DMS114 treated with DMSO at 0.1 percent for 48 hours (cell line): ENCODE measurements around the gene SYT12.

ENCODE experiments used
- DNase-seq: peaks from one replicate; lab custom pipeline; 2025; ENCODE audit not compliant: unreplicated experiment; lab: John Stamatoyannopoulos, UW

Gene SYT12

GRCh38 chr11:67054836-67055523 lies 32.0 kb downstream of the SYT12 start:
- no peak for DNase-seq

DNA sequence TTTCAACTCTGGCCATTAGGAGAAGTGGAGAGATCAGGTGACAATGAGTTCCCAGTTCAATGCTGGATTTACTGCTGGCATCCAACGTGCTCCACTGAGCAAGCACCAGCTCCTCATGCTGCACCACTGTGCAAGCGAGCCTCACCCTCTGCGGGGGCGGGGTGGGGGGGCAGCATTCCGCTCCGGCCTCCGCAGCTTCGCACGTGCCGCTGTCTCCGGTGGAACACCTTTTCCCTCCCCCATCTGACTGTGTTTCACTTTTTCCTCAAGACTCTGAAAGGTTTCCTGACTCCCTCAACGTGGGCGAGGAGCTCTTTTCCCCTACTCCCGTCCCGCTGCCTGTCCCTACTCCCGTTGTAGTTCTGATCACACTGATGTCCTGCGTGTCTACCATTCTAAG lies 32.9 kb downstream of the SYT12 start:
- DNase-seq, result no peak

GRCh38 chr11:67056267-67057204 lies 33.6 kb downstream of the SYT12 start, which contains the start of gene RHOD:
Gene RHOD, plus strand, starts transcription at chr11:67056847. Its CDS starts 56 bp downstream, at chr11:67056903.
- no peak for DNase-seq

DNA sequence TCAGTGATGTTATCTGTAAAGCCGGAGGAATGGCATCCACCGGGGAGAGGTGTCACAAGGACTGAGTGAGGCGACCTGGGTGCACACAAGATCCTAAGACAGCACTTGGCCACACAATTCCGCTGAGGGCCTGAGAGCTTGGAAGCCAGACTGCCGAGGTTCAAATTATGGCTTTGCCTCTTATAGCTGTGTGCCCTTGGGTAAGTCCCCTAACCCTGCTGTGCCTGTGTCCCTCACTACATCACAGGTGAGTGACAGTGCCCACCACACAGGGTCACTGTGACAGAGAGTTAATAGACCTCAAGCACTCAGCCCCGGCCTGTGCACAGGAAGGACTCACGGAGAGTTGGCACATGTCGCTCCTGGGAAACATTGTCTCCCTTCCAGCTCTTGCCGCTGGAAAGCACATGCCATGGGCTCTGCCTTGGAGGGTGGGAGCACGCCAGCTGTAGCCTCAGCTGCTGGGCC lies 34.3 kb downstream of the SYT12 start:
- DNase-seq, result no peak

DNA sequence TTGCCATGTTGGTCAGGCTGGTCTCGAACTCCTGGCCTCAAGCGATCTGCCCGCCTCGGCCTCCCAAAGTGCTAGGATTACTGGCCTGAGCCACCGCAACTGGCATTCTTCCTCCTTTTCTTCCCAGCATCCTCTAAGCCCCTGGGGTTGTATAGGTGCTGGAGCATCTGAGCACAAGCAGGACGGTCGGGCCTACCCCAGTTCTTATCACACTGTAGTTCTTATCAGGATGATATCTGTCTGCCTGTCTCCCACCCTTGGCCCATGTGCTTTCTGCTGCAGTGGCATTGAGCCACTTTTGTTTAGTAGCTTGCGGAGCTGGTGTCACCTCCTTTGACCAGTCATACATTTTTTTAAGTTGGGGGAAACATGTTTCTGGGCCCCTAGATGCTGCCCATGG lies 35.6 kb downstream of the SYT12 start:
- DNase-seq, result no peak

GRCh38 chr11:67059671-67060070 lies 36.7 kb downstream of the SYT12 start:
- DNase-seq, result no peak

- DNase-seq, result no peak
Observed at GRCh38 chr11:67060111-67060522, 37.2 kb downstream of the SYT12 start.

DNA sequence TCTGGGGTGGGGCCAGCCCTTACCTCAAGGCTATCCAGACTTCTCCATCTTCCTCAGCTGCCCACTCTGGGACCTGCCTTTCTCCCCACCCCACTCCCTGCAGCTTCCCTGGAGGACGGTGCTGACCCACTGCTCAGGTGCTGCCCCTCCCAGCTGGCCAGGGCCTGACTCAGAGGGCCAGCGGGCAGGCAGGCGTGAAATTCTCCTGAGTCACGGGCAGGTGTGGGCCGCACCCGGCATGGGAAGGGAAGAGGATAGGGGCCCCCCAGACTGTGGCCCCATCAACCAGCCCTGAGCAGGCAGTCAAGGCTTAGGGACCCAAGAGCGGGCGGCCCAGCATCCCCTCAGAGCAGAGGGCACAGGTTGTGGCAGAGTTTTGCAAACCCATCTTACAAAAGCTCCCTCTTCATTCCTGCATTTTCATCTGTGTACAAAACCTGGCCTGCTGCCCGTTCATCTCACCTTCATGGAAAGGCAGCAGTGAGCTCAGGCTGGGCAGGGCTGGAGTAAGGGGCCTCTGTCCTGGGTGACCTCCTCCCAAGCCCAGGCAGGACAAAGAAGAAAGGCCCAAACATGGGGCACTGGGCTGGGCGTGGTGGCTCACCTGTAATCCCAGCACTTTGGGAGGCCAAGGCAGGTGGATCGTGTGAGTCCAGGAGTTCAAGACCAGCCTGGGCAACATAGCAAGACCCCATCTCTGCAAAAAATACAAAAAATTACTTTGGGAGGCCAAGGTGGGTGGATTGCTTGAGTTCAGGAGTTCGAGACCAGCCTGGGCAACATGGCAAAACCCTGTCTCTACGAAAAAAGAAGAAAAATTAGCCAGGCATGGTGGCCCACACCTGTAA lies 39.8 kb downstream of the SYT12 start:
- DNase-seq, result no peak

DNA sequence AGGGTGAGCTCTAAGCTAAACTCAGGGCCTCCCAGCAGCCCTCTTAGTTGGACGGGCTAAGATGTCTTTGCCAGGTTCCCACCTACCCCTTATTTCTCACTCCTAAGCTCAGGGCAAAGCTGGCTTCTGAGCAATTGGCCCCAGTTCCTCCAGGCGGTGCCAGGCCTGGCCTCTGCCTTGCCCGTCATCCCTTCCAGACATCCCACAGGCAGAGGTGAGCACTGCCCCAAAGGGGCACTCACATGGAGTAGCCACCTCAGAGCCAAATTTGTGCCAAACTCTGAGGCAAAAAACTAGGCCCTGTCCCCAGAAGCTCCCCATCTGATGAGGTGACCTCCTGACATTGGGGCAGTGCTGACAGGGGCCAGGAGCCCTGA lies 43.4 kb downstream of the SYT12 start:
- DNase-seq, result no peak

DNA sequence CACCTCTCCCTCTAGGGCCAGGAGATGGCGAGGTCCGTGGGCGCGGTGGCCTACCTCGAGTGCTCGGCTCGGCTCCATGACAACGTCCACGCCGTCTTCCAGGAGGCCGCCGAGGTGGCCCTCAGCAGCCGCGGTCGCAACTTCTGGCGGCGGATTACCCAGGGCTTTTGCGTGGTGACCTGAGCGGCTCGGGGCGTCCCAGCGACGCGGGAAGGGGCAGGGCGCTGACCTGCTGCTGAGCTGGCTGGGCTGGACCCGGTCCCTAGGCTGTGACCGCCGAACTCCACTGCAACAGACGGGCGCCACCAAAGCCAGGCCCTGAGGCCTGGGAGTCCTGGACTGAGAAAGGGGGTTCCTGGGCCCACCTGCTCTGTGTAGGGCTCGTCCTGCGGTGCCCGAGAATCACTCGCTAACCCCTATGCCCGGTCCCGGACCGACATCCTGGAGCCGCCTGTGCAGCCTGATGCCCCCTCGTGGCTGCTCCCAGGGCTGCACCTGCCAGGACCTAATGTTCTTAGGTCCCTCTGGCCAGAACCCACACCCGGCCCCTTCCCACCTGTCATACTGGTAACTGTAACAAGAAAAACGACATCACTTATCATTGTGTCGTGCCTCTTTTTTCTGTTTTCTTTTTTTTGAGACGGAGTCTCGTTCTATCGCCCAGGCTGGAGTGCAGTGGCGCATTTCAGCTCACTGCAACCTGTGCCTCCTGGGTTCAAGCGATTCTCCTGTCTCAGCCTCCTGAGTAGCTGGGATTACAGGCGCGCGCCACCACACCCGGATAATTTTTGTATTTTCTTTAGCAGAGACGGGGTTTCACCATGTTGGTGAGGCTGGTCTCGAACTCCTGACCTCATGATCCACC lies 48.7 kb downstream of the SYT12 start:
- DNase-seq, result no peak

GRCh38 chr11:67072295-67072694 lies 49.4 kb downstream of the SYT12 start:
- DNase-seq, result no peak

DNA sequence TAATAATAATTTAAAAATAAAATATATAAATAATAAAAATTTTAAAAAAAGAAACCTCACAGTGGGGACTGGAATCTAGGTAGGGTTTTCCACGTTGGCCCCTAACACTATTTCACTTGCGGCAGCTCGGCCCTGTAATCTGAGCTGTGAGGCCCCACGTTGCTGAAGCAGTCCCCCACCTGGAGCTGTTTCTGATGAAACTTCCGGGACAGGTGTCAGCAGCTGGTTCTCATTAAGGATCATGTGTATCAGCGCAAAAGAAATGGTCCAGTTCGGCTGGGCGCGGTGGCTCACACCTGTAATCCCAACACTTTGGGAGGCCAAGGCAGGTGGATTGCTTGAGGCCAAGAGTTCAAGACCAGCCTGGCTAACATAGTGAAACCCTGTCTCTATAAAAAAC lies 51.0 kb downstream of the SYT12 start:
- DNase-seq, result no peak

- no peak for DNase-seq
Observed at GRCh38 chr11:67076202-67076601, 53.3 kb downstream of the SYT12 start.

DNA sequence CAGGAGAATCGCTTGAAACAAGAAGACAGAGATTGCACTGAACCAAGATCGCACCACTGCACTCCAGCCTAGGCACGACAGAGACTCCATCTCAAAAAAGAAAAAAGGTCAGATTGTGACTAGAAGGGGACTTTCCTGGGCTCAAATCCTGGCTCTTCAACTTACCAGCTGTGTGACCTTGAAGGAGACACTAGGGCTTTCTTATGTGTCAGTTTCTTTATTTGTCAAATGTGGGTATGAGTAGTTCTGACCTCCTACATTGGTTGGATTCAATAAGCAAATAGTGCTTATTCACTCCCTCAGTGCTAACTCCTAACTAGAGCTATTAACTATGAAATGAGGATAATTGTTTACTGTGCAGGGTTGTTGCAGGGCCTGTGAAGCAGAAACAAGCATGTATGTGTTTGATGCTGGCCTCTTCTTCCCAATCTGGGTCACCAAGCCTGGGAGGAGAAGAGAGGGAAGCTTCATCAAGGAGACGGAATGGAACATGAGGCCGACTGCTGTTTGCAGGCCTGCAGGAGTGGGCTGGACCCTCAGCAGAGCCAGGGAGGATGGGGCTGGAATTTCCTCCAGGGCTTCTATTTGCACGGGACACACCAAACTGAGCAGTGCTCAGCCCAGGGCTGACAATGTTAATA lies 56.3 kb downstream of the SYT12 start:
- DNase-seq, result no peak

GRCh38 chr11:67082071-67082791 lies 59.3 kb downstream of the SYT12 start:
- DNase-seq, result no peak

- no peak for DNase-seq
Observed at GRCh38 chr11:67083786-67084366, 60.9 kb downstream of the SYT12 start.

DNA sequence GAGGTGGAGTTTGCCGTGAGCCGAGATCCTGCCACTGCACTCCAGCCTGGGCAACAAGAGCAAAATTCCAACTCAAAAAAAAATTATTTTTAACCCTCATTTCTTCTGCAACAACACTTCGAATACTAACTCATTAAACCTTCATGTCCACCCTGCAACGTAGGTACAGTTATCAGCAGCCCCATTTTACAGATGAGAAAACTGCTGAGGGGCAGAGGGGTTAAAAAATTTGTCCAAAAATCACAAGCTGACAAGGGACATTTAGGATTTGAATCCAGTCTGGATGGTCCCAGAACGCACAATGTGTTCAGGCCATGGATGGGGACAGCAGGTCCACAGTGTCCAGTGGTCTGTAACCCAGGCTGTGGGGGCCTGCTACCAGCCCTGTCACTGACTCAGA lies 62.7 kb downstream of the SYT12 start:
- no peak for DNase-seq

GRCh38 chr11:67090717-67091116 lies 67.8 kb downstream of the SYT12 start:
- no peak for DNase-seq

DNA sequence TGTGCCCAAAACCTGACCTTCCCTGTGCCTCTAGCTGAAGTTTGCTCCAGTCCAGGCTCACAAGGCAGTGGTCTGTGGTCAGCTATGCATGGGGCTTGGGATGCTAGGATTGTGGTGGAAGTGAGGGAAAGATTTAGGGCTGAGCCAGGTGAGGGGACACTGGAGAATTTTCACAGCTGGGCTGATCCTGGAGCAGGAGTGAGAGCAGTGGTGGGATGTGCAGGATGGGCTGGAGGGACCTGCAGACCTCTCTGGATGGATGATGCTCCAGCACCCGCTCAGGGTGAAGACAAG lies 72.2 kb downstream of the SYT12 start:
- no peak for DNase-seq
